HepG2 (cell line): Measurements from ENCODE around the gene MAP3K3. TPM values are rescaled to one million over a fixed set of nuclear protein-coding genes. Genes with fewer than 3 reads are reported as not detected.

Experiments
- BCL6 ChIP-seq: IDR thresholded peaks from 2 replicates; pipeline ENCODE4 v1.6.1; 2016; ENCODE audit warnings: missing genetic modification reagents, missing compliant biosample characterization
- FOXO4 ChIP-seq: sonication (generic); formaldehyde crosslinking; conservative IDR thresholded peaks from 2 replicates; pipeline ENCODE4 v1.8.1; 2023; ENCODE audit warnings: missing genetic modification reagents
- HOXA5 ChIP-seq: sonication (generic); formaldehyde crosslinking; IDR thresholded peaks from 2 replicates; pipeline ENCODE4 v1.4.0; 2020; ENCODE audit warnings: missing genetic modification reagents
- POLR2AphosphoS5 ChIP-seq: IDR thresholded peaks from 2 replicates; pipeline ENCODE4 v1.6.1; 2012; ENCODE audit warnings: low read depth, low read length
- TAF15 ChIP-seq: fragments of 200-400 bp; formaldehyde crosslinking; IDR thresholded peaks from one replicate; pipeline ENCODE4 v1.6.1; 2018; ENCODE audit warnings: mild to moderate bottlenecking, low read depth, low read length; ENCODE audit not compliant: poor library complexity, severe bottlenecking
- THAP7 ChIP-seq: sonication (generic); formaldehyde crosslinking; IDR thresholded peaks from 2 replicates; pipeline ENCODE4 v1.8.1; 2023; ENCODE audit warnings: mild to moderate bottlenecking, missing genetic modification reagents
- U2AF2 ChIP-seq: fragments of 200-400 bp; formaldehyde crosslinking; IDR thresholded peaks from 2 replicates; pipeline ENCODE4 v1.6.1; 2017; ENCODE audit warnings: low read depth, mild to moderate bottlenecking, low read length
- ZC3H13 ChIP-seq: sonication (generic); formaldehyde crosslinking; IDR thresholded peaks from 2 replicates; pipeline ENCODE4 v1.8.1; 2023; ENCODE audit warnings: mild to moderate bottlenecking, missing genetic modification reagents, moderate library complexity
- ZFP62 ChIP-seq: sonication (generic); formaldehyde crosslinking; IDR thresholded peaks from 2 replicates; pipeline ENCODE4 v1.4.0; 2020; ENCODE audit warnings: missing genetic modification reagents
- ZFP91 ChIP-seq: sonication (generic); formaldehyde crosslinking; IDR thresholded peaks from 2 replicates; pipeline ENCODE4 v1.9.0; 2022; ENCODE audit warnings: missing genetic modification reagents, mild to moderate bottlenecking, borderline replicate concordance
- ZFYVE20 ChIP-seq: sonication (generic); formaldehyde crosslinking; IDR thresholded peaks from 2 replicates; pipeline ENCODE4 v1.8.0; 2023; ENCODE audit warnings: low read depth, mild to moderate bottlenecking, moderate library complexity, missing genetic modification reagents, borderline replicate concordance
- ZGPAT ChIP-seq: IDR thresholded peaks from 2 replicates; pipeline ENCODE4 v1.6.1; 2016; ENCODE audit warnings: mild to moderate bottlenecking
- ZNF121 ChIP-seq: sonication (generic); formaldehyde crosslinking; IDR thresholded peaks from 2 replicates; pipeline ENCODE4 v1.5.0; 2020; ENCODE audit warnings: mild to moderate bottlenecking, missing genetic modification reagents
- ZNF350 ChIP-seq: sonication (generic); formaldehyde crosslinking; IDR thresholded peaks from 2 replicates; pipeline ENCODE4 v1.4.0; 2020; ENCODE audit warnings: mild to moderate bottlenecking, low read depth, missing genetic modification reagents, borderline replicate concordance
- ZNF558 ChIP-seq: sonication (generic); formaldehyde crosslinking; IDR thresholded peaks from 2 replicates; pipeline ENCODE4 v1.9.0; 2022; ENCODE audit warnings: mild to moderate bottlenecking, missing genetic modification reagents, borderline replicate concordance
- ZNF567 ChIP-seq: sonication (generic); formaldehyde crosslinking; IDR thresholded peaks from 2 replicates; pipeline ENCODE4 v1.8.1; 2023; ENCODE audit warnings: mild to moderate bottlenecking, missing genetic modification reagents, borderline replicate concordance
- ZNF749 ChIP-seq: sonication (generic); formaldehyde crosslinking; IDR thresholded peaks from 2 replicates; pipeline ENCODE4 v1.8.0; 2022; ENCODE audit warnings: mild to moderate bottlenecking, missing genetic modification reagents, moderate library complexity, borderline replicate concordance
- ZNF770 ChIP-seq: sonication (generic); formaldehyde crosslinking; IDR thresholded peaks from 2 replicates; pipeline ENCODE4 v1.5.0; 2020; ENCODE audit warnings: mild to moderate bottlenecking, missing genetic modification reagents
- ZZZ3 ChIP-seq: sonication (generic); formaldehyde crosslinking; IDR thresholded peaks from 2 replicates; pipeline ENCODE4 v1.4.0; 2020; ENCODE audit warnings: missing genetic modification reagents, mild to moderate bottlenecking, borderline replicate concordance
- polyA plus RNA-seq, 8 experiments: library from polyadenylated mRNA; depleted of rRNA in 3 of 8; stranded (reverse) in 7 of 8; unstranded in 1 of 8; fragments of >200 nt; fragmentation: Illumina TruSeq in 4 of 8; extraction: Trizol in 4 of 8; gene quantifications; 2 replicates each; pipeline versions ENCODE4 v1.2.1 to v1.2.3, GENCODE V29; 2011 to 2016; ENCODE audit warnings: low read depth in 4 of 8, missing spikeins in 1 of 8, mixed read lengths in 1 of 8; ENCODE audit not compliant: insufficient read depth in 1 of 8
- total RNA-seq, 5 experiments: library from RNA; depleted of rRNA; stranded (reverse); fragments of >200 nt; fragmentation: Illumina TruSeq; extraction: Trizol; gene quantifications; 2 replicates each; pipeline ENCODE4 v1.2.3, GENCODE V29; 2016; ENCODE audit warnings: low read depth in 1 of 5
- TF ChIP-seq, protein P1 (sequence below): IDR thresholded peaks from 2 replicates; pipeline ENCODE4 v1.6.1; 2016; ENCODE audit warnings: low read depth

MAP3K3 gene
- total and polyA plus RNA-seq, 2 of the 13 experiments (the other 11 are each of a cell fraction or from before 2014, with no cell fraction given), result 17.7 to 21.8 TPM

GRCh38 chr17:63698886-63699637 is 76.8 kb downstream of the MAP3K3 start (continued):
- TF ChIP-seq THAP7 (CRISPR knock-in tag) (no peak), ZGPAT (CRISPR knock-in tag) (peak; percentile 60; the same call in 1 of the 2 replicates), BCL6 (CRISPR knock-in tag) (no peak), TAF15 (no peak), ZNF749 (no peak), ZFP62 (CRISPR knock-in tag) (no peak), ZNF121 (CRISPR knock-in tag) (no peak), ZNF558 (CRISPR knock-in tag) (no peak), ZC3H13 (CRISPR knock-in tag) (no peak), FOXO4 (CRISPR knock-in tag) (no peak), ZNF350 (CRISPR knock-in tag) (no peak), HOXA5 (no peak), ZZZ3 (no peak), ZNF567 (CRISPR knock-in tag) (no peak), U2AF2 (no peak), ZFYVE20 (CRISPR knock-in tag) (no peak), ZFP91 (no peak; the same call in 1 of the 2 replicates), POLR2AphosphoS5 (no peak), ZNF770 (CRISPR knock-in tag) (no peak)
- TF ChIP-seq, protein P1, sequence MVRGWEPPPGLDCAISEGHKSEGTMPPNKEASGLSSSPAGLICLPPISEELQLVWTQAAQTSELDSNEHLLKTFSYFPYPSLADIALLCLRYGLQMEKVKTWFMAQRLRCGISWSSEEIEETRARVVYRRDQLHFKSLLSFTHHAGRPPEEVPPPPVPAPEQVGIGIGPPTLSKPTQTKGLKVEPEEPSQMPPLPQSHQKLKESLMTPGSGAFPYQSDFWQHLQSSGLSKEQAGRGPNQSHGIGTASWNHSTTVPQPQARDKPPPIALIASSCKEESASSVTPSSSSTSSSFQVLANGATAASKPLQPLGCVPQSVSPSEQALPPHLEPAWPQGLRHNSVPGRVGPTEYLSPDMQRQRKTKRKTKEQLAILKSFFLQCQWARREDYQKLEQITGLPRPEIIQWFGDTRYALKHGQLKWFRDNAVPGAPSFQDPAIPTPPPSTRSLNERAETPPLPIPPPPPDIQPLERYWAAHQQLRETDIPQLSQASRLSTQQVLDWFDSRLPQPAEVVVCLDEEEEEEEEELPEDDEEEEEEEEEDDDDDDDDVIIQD, result no peak
